SK-N-SH treated with all-trans-retinoic acid at 6 μM for 48 hours (cell line): ENCODE measurements around the gene PTPN7.
A peak's percentile ranks its signal among the peaks of the same experiment; 100 is the strongest.
"Not testable (repeated sequence)": the region's sequence is repeated elsewhere in the genome, so short reads cannot be mapped to it uniquely, and the experiment has no call there.

ENCODE experiments used
- ATAC-seq: fragments of 200-7000 bp; cut with Tn5 transposase; 3 replicates; pipeline ENCODE4 v1.9.1; 2020; ENCODE audit warnings: mild to moderate bottlenecking, moderate library complexity
- ARNTL ChIP-seq: fragments of 450-650 bp; formaldehyde crosslinking; IDR thresholded peaks from 2 replicates; pipeline ENCODE4 v1.5.0; 2020; ENCODE audit warnings: low read depth, mild to moderate bottlenecking, moderate library complexity, borderline replicate concordance
- BACH2 ChIP-seq: fragments of 250-450 bp; sonication (Bioruptor Pico); IDR thresholded peaks from 2 replicates; pipeline ENCODE4 v1.9.0; 2021; ENCODE audit warnings: mild to moderate bottlenecking, borderline replicate concordance
- CREB5 ChIP-seq: fragments of 250-450 bp; sonication (Bioruptor Pico); IDR thresholded peaks from 2 replicates; pipeline ENCODE4 v1.5.1; 2020; ENCODE audit warnings: low read depth, mild to moderate bottlenecking, moderate library complexity
- CSRNP3 ChIP-seq: fragments of 250-450 bp; sonication (Bioruptor Pico); IDR thresholded peaks from 2 replicates; pipeline ENCODE4 v1.5.1; 2021; ENCODE audit warnings: mild to moderate bottlenecking, moderate library complexity
- ESRRG ChIP-seq: fragments of 250-450 bp; sonication (Bioruptor Pico); IDR thresholded peaks from 2 replicates; pipeline ENCODE4 v1.6.1; 2021; ENCODE audit warnings: mild to moderate bottlenecking
- ISL1 ChIP-seq: fragments of 250-450 bp; sonication (Bioruptor Pico); IDR thresholded peaks from 2 replicates; pipeline ENCODE4 v2.1.2; 2022; ENCODE audit warnings: mild to moderate bottlenecking, moderate library complexity
- OSR1 ChIP-seq: fragments of 250-450 bp; sonication (Bioruptor Pico); IDR thresholded peaks from 2 replicates; pipeline ENCODE4 v1.8.0; 2022; ENCODE audit warnings: moderate library complexity, mild to moderate bottlenecking, inconsistent platforms
- POU6F1 ChIP-seq: fragments of 250-450 bp; sonication (Bioruptor Pico); IDR thresholded peaks from 2 replicates; pipeline ENCODE4 v1.8.0; 2021; ENCODE audit warnings: low read depth, mild to moderate bottlenecking, moderate library complexity, borderline replicate concordance
- PPARA ChIP-seq: fragments of 250-450 bp; sonication (Bioruptor Pico); IDR thresholded peaks from 2 replicates; pipeline ENCODE4 v1.5.0; 2020; ENCODE audit warnings: mild to moderate bottlenecking, borderline replicate concordance
- RARB ChIP-seq: fragments of 250-450 bp; sonication (Bioruptor Pico); IDR thresholded peaks from 2 replicates; pipeline ENCODE4 v1.8.0; 2021; ENCODE audit warnings: mild to moderate bottlenecking, moderate library complexity
- SNAI2 ChIP-seq: fragments of 250-450 bp; sonication (Bioruptor Pico); IDR thresholded peaks from 2 replicates; pipeline ENCODE4 v1.5.0; 2020; ENCODE audit warnings: mild to moderate bottlenecking, moderate library complexity
- TCF4 ChIP-seq: fragments of 250-450 bp; sonication (Bioruptor Pico); IDR thresholded peaks from 2 replicates; pipeline ENCODE4 v1.8.0; 2021; ENCODE audit warnings: mild to moderate bottlenecking, moderate library complexity, borderline replicate concordance
- TOX ChIP-seq: fragments of 250-450 bp; sonication (Bioruptor Pico); IDR thresholded peaks from 2 replicates; pipeline ENCODE4 v1.8.0; 2021; ENCODE audit warnings: mild to moderate bottlenecking, moderate library complexity, borderline replicate concordance
- TSHZ2 ChIP-seq: fragments of 250-450 bp; sonication (Bioruptor Pico); IDR thresholded peaks from 2 replicates; pipeline ENCODE4 v1.5.0; 2020; ENCODE audit warnings: mild to moderate bottlenecking, moderate library complexity
- ZFP3 ChIP-seq: fragments of 250-450 bp; sonication (Bioruptor Pico); IDR thresholded peaks from 2 replicates; pipeline ENCODE4 v1.5.0; 2020; ENCODE audit warnings: mild to moderate bottlenecking, moderate library complexity
- ZFP30 ChIP-seq: fragments of 450-650 bp; formaldehyde crosslinking; IDR thresholded peaks from 2 replicates; pipeline ENCODE4 v1.5.0; 2022; ENCODE audit warnings: mild to moderate bottlenecking, moderate library complexity

PTPN7 gene

GRCh38 chr1:202143011-202143767, 17.2 kb downstream of the PTPN7 start:
- TF ChIP-seq PPARA (CRISPR knock-in tag) (no peak), TOX (no peak), ARNTL (CRISPR knock-in tag) (no peak), TSHZ2 (CRISPR knock-in tag) (no peak), BACH2 (CRISPR knock-in tag) (no peak), SNAI2 (CRISPR knock-in tag) (no peak), OSR1 (no peak), CSRNP3 (CRISPR knock-in tag) (no peak), TCF4 (CRISPR knock-in tag) (no peak)
- peak; percentile 53 for ATAC-seq

- ATAC-seq = not testable (repeated sequence)
Observed at GRCh38 chr1:202141468-202141867, 18.9 kb downstream of the PTPN7 start.

- no peak for ATAC-seq
- TF ChIP-seq ZFP3 = no peak
- no peak for TF ChIP-seq ZFP30
Observed at GRCh38 chr1:202140833-202141232, 19.6 kb downstream of the PTPN7 start.

- peak; percentile 94 for ATAC-seq
- TF ChIP-seq OSR1 (no peak), PPARA (CRISPR knock-in tag) (no peak)
Observed at GRCh38 chr1:202135221-202135721, 25.1 kb downstream of the PTPN7 start.

GRCh38 chr1:202134645-202135172, 25.7 kb downstream of the PTPN7 start:
- peak; percentile 6; the same call in 2 of the 3 replicates for ATAC-seq

More at GRCh38 chr1:202134645-202135172, 25.7 kb downstream of the PTPN7 start:
- no peak for TF ChIP-seq CREB5 (CRISPR knock-in tag)
- TF ChIP-seq ISL1 = no peak
- TF ChIP-seq CSRNP3 (CRISPR knock-in tag) = no peak
- no peak for TF ChIP-seq POU6F1 (CRISPR knock-in tag)
- TF ChIP-seq ESRRG (CRISPR knock-in tag) = no peak
- TF ChIP-seq RARB (CRISPR knock-in tag) = no peak
